Measurements from ENCODE around the gene RAB3IP.

The RAB3IP gene

GRCh38 chr12:69726922-69727321 lies 11.7 kb upstream of the RAB3IP start:
- no peak for DNase-seq (ENCODE audit: insufficient read length, low spot score)
- FAIRE-seq: no peak
- TF ChIP-seq CTCF (IDR thresholded peaks at IDR 0.05; ENCODE audit: insufficient read depth, missing control alignments): no peak

GRCh38 chr12:69732088-69732487 lies 6.6 kb upstream of the RAB3IP start:
- no peak for FAIRE-seq
- no peak for DNase-seq (ENCODE audit: insufficient read length, low spot score)

GRCh38 chr12:69733638-69734037 lies 5.0 kb upstream of the RAB3IP start:
- FAIRE-seq: no peak
- TF ChIP-seq CTCF (IDR thresholded peaks at IDR 0.05; ENCODE audit: insufficient read depth, missing control alignments): no peak
- DNase-seq (ENCODE audit: insufficient read length, low spot score): no peak

More at GRCh38 chr12:69732088-69732487, 6.6 kb upstream of the RAB3IP start:
- no peak for TF ChIP-seq CTCF (IDR thresholded peaks at IDR 0.05; ENCODE audit: insufficient read depth, missing control alignments)

GRCh38 chr12:69739287-69740191 lies 879 bp downstream of the RAB3IP start:
- no peak for DNase-seq (ENCODE audit: insufficient read length, low spot score)
- FAIRE-seq: peak; percentile 35
- no peak for TF ChIP-seq CTCF (IDR thresholded peaks at IDR 0.05; ENCODE audit: insufficient read depth, missing control alignments)

GRCh38 chr12:69744109-69744508 lies 5.4 kb downstream of the RAB3IP start:
- DNase-seq (ENCODE audit: insufficient read length, low spot score) (no peak), FAIRE-seq (no peak)
- no peak for TF ChIP-seq CTCF (IDR thresholded peaks at IDR 0.05; ENCODE audit: insufficient read depth, missing control alignments)

- FAIRE-seq (no peak), DNase-seq (ENCODE audit: insufficient read length, low spot score) (no peak)
- TF ChIP-seq CTCF (IDR thresholded peaks at IDR 0.05; ENCODE audit: insufficient read depth, missing control alignments): no peak
Observed at GRCh38 chr12:69751476-69751875, 12.8 kb downstream of the RAB3IP start.

- no peak for FAIRE-seq
- TF ChIP-seq CTCF (IDR thresholded peaks at IDR 0.05; ENCODE audit: insufficient read depth, missing control alignments): no peak
- DNase-seq (ENCODE audit: insufficient read length, low spot score): no peak
Observed at GRCh38 chr12:69755302-69755701, 16.6 kb downstream of the RAB3IP start.
